Muscle layer of duodenum (tissue), 2 donors: ENCODE results near the gene NDUFA7.
A peak's percentile ranks its signal among the peaks of the same experiment; 100 is the strongest.
"Not testable (repeated sequence)": the region's sequence is repeated elsewhere in the genome, so short reads cannot be mapped to it uniquely, and the experiment has no call there.

Source experiments
- H3K27ac ChIP-seq: one replicate; pipeline ENCODE4 v1.7.0; 2013; ENCODE audit warnings: mild to moderate bottlenecking, low read length
- H3K27me3 ChIP-seq: one replicate; pipeline ENCODE4 v1.7.0; 2013; ENCODE audit warnings: low read depth, mild to moderate bottlenecking, control low read depth, low read length
- H3K36me3 ChIP-seq, 2 donors: one replicate each; pipeline ENCODE4 v1.7.0; 2013; ENCODE audit warnings: low read length in 2 of 2, control low read depth in 1 of 2, mild to moderate bottlenecking in 1 of 2; ENCODE audit not compliant: insufficient read depth in 2 of 2, control insufficient read depth in 1 of 2
- H3K4me1 ChIP-seq, 2 donors: one replicate each; pipeline ENCODE4 v1.7.0; 2013; ENCODE audit warnings: low read length in 2 of 2, mild to moderate bottlenecking in 2 of 2, control low read depth in 1 of 2, moderate library complexity in 1 of 2; ENCODE audit not compliant: insufficient read depth in 2 of 2, control insufficient read depth in 1 of 2
- H3K4me3 ChIP-seq, 2 donors: one replicate each; pipeline ENCODE4 v1.7.0; 2013; ENCODE audit warnings: low read length in 2 of 2, low read depth in 1 of 2, mild to moderate bottlenecking in 1 of 2
- H3K9me3 ChIP-seq, 2 donors: one replicate each; pipeline ENCODE4 v1.7.0; 2013; ENCODE audit warnings: low read length in 2 of 2, control low read depth in 1 of 2, mild to moderate bottlenecking in 1 of 2; ENCODE audit not compliant: control insufficient read depth in 1 of 2
- donor health status: healthy.

The NDUFA7 gene

DNA sequence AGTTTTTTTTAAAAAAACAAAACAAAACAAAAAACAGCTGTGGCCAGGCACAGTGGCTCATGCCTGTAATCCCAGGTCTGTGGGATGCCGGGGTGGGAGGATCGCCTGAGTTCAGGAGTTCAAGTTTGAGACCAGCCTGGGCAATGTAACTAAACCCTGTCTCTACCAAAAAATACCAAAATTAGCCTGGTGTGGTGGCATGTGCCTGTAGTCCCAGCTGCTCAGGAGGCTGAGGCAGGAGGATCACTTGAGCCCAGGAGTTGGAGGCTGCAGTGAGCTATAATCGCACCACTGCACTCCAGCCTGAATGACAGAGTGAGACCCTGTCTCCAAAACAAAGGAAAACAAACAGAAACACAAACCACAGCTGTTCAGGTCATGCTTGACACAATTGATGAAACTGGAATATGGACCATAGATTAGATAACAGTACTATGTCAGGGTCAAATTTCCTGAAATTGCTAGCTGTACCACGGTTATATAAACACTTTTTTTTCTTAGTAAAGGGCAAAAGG is 35.9 kb upstream of the NDUFA7 start:
- Histone ChIP-seq H3K4me1 (peaks cover 0 to 2% of the 10 kb centered on the region in 2 donors), H3K36me3 (no peaks in the 10 kb centered on the region), H3K27ac (no peak overlapping the region)

DNA sequence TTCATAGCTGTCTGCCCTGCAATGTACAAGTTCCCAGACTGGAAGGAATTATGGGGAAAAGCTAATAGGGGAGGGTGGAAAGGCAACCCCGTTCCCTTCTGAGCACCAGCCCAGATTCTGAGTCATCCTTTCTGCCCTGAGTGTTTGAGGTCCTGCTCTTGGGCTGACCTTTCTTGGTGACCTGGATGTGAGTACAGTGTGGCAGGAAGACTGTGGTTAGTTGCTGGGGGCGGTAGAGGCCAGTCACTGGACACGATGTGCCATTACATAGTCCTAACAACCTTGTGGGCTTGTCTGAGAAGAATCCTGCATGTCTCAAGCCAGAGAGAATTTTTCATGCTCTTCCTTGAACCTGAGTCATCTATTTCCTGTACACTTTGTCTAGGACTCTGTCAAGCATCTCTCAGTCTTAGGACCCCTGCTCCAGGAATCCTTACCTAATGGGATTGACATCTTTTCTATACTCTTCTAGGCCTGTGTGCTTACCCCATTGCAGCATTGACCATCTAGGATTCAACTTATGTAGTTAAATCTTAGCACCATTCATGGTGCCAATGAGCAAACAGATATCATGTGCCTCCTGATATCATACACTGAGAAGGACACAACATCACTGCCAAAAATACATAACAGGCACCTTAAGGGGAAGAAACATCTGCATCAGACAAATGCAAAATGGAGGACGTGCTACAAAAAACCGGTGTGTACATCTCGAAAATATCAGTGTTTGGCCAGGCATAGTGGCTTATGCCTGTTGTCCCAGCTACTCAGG is 34.6 kb upstream of the NDUFA7 start:
- Histone ChIP-seq H3K4me3 (no peak overlapping the region), H3K4me1 (peaks cover 0 to 5% of the 10 kb centered on the region in 2 donors), H3K9me3 (no peaks in the 10 kb centered on the region), H3K27ac (no peak overlapping the region), H3K27me3 (no peaks in the 10 kb centered on the region), H3K36me3 (no peaks in the 10 kb centered on the region)

More for the DNA sequence above, 35.9 kb upstream of the NDUFA7 start:
- Histone ChIP-seq H3K27me3 (no peaks in the 10 kb centered on the region), H3K4me3 (no peak overlapping the region), H3K9me3 (no peaks in the 10 kb centered on the region)

DNA sequence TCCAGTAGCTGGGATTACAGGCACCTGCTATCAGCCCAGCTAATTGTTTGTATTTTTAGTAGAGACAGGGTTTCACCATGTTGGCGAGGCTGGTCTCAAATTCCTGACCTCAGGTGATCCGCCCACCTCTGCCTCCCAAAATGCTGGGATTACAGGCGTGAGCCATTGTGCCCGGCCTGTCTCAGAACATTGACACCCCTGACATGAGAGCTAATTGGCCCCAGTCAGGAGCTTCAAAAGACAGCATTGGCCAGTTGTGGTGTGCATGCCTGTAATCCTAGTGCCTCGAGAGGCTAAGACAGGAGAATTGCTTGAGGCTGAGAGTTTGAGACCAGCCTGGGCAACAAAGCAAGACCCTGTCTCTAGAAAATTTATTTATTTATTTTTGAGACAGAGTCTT is 31.7 kb upstream of the NDUFA7 start:
- not testable (repeated sequence) for H3K36me3 ChIP-seq, H3K4me1 ChIP-seq, H3K4me3 ChIP-seq, H3K27ac ChIP-seq, H3K9me3 ChIP-seq, H3K27me3 ChIP-seq

DNA sequence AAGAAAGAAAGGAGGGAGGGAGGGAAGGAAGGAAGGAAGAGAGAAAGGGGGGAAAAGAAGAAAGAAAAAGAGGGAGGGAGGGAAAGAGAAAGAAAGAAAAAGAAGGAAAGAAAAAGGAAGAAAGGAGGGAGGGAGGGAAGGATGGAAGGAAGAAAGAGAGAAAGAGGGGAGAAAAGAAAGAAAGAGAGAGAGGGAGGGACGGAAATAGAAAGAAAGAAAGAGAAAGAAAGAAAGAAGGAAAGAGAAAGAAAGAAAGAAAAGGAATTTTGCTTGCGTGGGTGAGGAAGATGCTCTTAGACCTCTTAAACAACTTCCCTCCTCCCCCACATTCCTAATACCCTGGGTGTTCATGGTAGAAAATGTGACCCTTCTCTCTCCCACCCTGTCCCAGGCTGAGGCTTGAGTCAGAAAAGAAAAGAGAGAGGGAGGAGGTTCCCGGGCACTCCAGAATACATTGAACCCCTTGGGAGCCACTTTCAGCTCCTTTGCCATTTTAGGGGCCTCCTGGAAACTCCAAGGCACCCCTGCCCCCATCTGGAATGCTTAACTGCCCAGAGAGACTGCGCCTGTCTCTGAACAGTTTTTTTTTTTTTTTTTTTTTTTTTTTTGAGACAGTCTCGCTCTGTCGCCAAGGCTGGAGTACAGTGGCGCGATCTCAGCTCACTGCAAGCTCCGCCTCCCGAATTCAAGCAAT is 31.1 kb upstream of the NDUFA7 start:
- Histone ChIP-seq H3K9me3 (no peaks in the 10 kb centered on the region), H3K27me3 (no peaks in the 10 kb centered on the region), H3K36me3 (no peaks in the 10 kb centered on the region), H3K27ac (no peak overlapping the region), H3K4me1 (peaks cover 0 to 5% of the 10 kb centered on the region in 2 donors), H3K4me3 (no peak overlapping the region)

DNA sequence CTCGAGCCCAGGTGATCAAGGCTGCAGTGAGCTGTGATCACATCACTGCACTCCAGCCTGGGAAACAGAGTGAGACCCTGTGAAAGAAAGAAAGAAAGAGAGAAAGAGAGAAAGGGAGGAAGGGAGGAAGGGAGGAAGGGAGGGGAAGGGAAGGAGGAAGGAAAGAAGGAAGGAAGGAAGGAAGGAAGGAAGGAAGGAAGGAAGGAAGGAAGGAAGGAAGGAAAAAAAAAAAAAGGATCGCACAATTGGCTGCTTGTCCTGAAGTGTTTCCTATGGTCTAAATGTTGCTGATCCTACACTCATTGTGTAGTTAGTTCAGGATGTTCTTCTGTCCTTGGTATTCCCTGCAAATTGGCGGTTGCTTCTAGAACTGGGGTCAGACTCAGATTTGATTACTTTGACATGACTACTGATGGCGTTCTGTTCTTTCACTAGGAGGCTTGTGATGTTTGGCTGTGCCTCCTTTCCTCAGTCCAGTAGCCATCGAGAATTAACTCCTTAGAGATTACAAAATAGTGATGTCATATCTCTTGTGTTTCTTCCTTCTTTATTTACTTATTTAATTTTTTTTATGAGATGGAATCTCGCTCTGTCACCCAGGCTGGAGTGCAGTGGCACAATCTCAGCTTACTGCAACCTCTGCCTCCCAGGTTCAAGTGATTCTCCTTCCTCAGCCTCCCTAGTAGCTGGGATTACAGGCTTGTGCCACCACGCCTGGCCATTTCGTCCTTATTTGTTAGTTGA is 28.6 kb upstream of the NDUFA7 start:
- not testable (repeated sequence) for H3K9me3 ChIP-seq, H3K27me3 ChIP-seq, H3K4me1 ChIP-seq, H3K27ac ChIP-seq, H3K4me3 ChIP-seq, H3K36me3 ChIP-seq

DNA sequence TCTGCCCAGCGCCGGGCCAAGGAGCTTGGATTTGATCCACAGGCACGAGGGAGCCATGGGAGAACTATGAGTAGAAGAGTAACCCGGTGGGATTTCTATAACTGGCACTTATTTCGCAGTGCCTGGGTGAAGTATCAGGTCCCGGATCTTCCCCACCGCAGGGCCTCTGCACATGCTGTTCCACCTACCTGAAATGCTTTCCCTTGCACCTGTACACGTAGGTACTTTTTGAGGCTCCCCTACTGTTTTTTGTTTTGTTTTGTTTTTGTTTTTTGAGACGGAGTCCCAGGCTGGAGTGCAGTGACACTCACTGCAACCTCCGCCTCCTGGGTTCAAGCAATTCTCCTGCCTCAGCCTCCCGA is 22.3 kb upstream of the NDUFA7 start:
- no peaks in the 10 kb centered on the region for H3K9me3 ChIP-seq
- peak overlapping the region in 1 of 2 donors; percentile 57 for H3K4me3 ChIP-seq
- no peaks in the 10 kb centered on the region for H3K36me3 ChIP-seq
- H3K27ac ChIP-seq, result no peak overlapping the region
- H3K27me3 ChIP-seq, result no peaks in the 10 kb centered on the region
- H3K4me1 ChIP-seq, result peaks cover 0 to 7% of the 10 kb centered on the region in 2 donors

DNA sequence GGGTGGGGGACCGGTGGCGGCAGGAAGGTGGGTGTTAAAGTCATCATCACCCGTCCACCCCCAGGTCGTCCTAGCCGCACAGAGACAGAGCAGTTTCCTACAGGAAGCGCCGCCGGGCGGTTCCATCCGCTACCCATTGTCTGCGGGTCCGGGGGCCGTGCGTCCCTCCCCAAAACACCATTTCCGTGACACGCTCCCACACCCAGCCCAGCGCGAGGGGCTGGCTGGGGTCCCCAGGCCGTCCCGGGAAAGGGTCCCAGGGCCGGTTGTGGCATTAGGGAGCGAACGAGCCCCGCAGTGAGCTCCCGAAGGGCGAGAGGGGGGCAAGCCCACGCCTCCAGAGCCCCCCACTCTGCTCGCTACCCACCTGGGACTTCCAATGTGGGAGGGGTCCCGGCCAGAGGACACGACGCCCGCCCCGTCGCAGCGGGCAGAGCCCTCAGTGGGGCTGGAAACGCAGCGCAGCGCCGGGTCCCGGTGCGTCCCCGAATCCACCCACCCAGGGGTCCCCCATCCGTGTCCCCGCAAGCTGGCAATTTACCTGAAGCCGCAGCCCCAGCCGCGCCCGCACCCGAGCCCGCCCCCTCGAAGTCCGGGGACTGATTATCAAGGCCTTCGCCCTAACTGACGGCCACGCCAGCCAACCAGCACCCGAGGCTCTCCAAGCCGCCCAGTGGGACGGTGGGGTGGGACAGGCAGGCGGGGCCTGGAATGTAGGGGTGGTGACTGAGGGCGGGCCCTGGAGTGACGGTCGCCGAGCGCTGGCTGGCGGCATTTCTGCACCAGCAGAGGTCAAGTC is 21.7 kb upstream of the NDUFA7 start, which contains the start of gene KANK3:
Gene KANK3, minus strand, starts transcription at position 579 of the 799 bp plus-strand sequence. CDS start 5,434 bp downstream, outside the sequence.
- no peaks in the 10 kb centered on the region for H3K27me3 ChIP-seq
- peaks cover 0 to 7% of the 10 kb centered on the region in 2 donors for H3K4me1 ChIP-seq
- peak within 1 kb of the TSS; percentile 16 to 57 for H3K4me3 ChIP-seq
- no peaks in the 10 kb centered on the region for H3K9me3 ChIP-seq
- no peak within 1 kb of the TSS for H3K27ac ChIP-seq
- no peaks in the 10 kb centered on the region for H3K36me3 ChIP-seq

DNA sequence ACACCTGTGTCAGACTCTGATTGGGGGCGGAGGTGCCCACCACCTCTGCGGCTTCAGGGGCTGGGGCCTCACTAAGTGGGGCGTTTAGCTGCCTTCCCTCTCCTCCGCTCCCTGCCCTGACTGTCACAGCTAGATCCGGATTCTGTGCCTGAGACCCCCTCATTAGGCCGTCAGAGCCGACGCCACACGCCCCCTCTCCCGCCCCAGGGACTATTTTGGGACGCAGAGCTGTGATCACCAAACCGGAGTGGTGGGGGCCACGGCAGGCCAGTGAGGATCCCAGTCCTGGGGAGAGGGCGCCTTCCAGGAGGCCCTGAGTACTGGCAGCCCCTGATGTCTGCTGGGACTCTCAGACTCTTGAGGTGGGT is 21.1 kb upstream of the NDUFA7 start:
- no peak overlapping the region for H3K27ac ChIP-seq
- H3K36me3 ChIP-seq, result no peaks in the 10 kb centered on the region
- H3K4me1 ChIP-seq, result peaks cover 0 to 7% of the 10 kb centered on the region in 2 donors
- no peaks in the 10 kb centered on the region for H3K9me3 ChIP-seq
- H3K4me3 ChIP-seq, result no peak overlapping the region
- H3K27me3 ChIP-seq, result no peaks in the 10 kb centered on the region

DNA sequence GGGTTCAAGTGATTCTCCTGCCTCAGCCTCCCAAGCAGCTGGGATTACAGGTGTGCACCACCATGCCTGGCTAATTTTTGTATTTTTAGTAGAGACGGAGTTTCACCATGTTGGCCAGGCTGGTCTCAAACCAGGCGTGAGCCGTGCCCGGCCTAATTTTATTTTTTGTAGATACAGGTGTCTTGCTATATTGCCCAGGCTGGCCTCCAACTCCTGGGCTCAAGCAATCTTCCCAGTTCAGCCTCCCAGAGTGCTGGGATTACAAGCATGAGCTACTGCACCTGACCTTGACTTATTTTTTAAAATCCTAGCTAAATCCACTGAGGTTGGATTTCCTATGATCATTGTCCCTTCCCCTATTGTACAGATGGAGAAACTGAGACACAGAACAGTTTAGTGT is 20.3 kb upstream of the NDUFA7 start:
- not testable (repeated sequence) for H3K9me3 ChIP-seq, H3K4me3 ChIP-seq, H3K36me3 ChIP-seq, H3K27me3 ChIP-seq, H3K27ac ChIP-seq
- peaks cover 0 to 10% of the 10 kb centered on the region in 2 donors for H3K4me1 ChIP-seq

DNA sequence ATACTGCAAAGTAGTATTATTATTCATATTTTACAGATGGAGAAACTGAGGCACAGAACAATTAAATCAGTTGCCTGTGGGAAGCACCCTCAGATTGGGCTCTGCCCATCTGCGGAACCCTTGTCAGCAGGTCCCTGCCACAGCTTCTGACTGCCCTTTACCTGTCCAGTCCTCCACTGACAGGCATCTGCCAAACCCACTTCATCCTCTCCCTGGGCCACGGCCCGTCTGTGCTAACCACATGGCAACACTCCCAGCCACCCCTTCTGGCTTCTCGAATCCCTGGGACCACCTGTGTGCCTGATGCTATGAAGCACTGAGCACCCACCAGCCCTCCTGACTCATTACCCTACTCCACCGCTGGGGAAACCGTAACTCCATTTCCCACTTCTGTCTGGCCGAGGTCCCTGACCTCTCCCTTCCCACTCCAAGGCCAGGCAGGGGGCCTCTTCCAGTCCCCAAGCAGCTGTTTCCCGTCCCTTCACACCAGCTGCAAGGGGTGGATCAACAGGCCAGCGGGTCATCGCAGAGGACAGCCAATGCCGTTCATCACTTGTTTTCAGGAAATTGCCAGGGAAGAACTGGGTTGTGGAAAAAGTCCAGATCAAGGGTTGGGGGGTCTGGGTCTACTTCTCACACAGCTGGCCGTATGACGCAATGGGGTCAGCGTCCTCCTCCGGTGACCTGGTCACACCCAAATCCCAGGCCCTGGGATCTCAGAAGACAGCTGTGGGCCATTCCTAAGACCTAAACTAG is 19.3 kb upstream of the NDUFA7 start:
- Histone ChIP-seq H3K36me3 (no peaks in the 10 kb centered on the region), H3K4me3 (no peak overlapping the region), H3K4me1 (peaks cover 0 to 16% of the 10 kb centered on the region in 2 donors), H3K9me3 (no peaks in the 10 kb centered on the region), H3K27me3 (peaks cover 4% of the 10 kb centered on the region), H3K27ac (no peak overlapping the region)
